AG08396 (cell line): ENCODE measurements around the gene NOX4.
"Not testable (repeated sequence)": the region's sequence is repeated elsewhere in the genome, so short reads cannot be mapped to it uniquely, and the experiment has no call there.

Experiments
- DNase-seq: peaks from one replicate; pipeline ENCODE4 v3.0.0; 2012; ENCODE audit warnings: low spot score, mixed read lengths

Gene NOX4

DNA sequence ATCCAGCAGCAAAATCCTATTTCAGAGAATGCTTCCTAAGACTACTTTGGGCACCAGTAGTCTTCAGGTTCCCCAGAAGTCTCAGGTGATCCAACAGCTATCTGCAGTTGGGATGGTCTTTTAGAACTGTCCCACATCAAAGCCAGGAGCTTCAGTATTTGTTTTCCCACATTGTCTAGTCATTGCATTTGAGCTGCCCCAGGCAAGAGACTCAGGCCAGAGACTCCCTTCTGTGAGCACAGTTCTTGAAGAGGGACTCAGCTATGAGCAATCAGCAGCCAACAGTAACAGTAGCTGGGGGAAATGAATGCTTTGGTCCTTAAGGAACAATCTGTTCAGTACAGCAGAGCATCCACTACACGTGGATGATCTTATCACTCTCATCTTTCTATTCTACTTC is 188.1 kb downstream of the NOX4 start:
- not testable (repeated sequence) for DNase-seq

DNA sequence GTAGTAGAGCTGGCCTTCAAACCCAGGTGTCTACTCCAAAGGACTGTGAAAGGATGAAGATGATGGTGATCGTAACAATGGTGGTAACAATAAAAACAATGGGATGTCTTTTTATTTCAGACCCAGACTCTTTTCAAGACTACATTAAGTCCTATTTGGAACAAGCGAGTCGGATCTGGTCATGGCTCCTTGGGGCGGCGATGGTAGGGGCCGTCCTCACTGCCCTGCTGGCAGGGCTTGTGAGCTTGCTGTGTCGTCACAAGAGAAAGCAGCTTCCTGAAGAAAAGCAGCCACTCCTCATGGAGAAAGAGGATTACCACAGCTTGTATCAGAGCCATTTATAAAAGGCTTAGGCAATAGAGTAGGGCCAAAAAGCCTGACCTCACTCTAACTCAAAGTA is 196.2 kb downstream of the NOX4 start:
- DNase-seq: not testable (repeated sequence)

DNA sequence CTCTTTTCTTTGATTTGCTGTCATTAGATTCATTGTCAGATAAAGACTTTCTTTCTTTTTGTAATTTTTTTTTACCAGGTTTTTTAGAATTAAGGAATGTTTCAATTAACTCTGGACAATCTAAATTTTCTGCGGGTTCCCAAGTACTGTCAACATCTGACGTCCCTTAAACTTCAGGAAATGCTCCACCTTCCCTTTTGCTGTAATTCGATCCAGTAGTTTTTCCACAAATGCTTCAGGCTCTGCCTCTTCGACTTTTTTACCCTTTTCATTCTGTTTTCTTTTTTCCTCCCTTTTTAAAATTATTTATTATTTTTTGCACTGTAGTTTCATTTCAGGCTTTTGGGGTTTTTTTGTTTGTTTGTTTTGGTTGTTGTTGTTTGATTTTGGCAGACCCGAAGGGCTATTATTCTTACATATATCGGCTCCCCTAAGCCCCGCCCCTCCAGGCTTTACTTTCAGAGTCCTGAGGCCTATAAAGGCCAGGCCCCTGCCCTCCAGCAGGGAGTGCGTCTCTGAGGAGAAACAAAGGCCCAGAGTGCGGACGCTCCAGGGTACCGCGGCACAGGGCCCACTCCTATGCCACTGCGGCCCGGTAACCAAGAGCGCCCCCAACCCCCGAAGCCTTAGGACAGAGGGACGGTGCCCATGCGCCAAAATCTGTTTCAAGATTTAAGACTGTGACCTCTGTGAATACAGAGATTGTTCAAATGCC is 197.1 kb downstream of the NOX4 start:
- DNase-seq: peak; percentile 3

DNA sequence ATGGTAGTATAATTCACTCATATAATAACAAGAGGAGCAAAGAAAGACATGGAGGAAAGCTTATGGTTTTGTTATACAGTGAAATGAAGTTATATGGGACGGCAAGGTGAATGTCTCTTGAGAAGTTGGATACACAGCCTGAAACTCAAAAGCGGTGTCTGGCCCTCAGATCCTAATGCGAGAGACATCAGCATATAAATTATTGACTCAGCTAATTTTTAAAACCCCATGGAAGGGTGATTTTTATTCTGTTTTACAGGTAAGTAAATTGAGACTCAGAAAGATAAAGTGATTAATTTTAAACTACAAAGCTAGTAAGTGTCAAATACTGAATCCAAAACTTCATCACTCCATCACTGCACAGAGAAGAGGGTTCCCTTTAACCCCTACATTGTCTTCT is 203.2 kb downstream of the NOX4 start:
- not testable (repeated sequence) for DNase-seq

DNA sequence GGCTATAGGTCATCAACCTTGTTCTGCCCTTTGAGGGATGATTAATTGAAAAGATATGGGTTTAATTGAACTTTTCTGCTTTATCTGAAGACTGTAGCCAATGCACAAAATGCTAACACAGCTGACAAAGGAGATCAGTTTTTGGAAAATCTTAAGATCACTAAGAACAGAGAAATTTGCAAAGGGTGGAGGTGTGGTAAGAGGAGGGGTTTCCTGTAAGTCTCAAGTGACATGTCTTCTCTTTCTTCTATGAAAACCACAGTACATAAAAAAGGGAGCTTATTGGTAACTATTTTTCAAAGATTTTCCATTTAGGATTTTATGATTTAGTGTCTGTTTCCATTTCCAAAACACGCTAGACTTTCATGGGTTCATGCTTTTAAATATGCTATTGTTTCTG is 204.6 kb downstream of the NOX4 start:
- DNase-seq: not testable (repeated sequence)

DNA sequence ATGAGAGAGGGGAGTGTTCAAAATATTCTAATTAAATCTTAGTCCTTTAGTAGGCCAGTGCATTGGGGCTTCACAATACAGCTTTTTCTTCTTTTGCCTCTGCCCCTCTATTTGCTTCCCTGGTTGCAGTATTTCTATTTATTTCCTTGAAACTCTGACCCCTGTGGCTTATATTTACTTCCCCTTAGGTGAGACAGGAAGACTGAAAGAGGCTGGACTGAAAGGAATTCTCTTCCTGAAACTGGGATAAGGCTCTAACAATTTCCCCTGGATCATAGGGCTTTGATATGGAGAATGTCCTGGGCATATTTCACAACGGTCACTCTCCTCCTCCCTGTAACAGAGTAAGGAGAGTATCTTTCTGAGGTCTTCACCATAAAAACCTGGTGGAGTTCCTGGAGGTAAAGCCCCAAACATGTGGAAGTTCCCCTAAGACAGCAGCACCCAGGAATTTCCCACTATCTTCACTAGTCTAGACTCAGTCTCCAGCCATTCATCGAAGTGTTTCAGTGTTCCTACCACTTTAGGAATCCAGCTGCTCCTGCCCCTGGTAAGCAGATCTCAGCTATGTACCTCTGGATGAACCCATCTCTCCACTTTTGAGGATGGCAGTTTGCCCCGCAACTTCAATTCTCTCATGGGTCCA is 210.0 kb downstream of the NOX4 start:
- not testable (repeated sequence) for DNase-seq

DNA sequence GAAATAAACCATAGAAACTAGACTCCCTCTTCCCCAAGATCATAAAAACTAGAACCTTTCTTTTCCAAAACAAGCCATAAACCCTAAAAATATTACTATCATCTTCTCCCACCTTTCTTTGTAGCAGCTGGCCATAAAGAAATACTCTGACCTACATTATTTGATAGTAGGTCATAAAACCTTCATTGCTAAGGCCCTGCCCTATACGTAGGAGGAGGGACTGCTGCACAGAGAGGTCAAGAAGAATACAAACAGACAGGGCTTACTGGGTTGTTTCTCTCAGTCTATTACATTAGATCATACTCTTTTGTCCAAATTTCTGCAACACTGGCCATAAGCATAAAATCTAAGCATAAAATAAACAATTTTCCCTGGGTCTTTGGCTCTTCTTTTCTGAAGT is 212.0 kb downstream of the NOX4 start:
- DNase-seq: no peak

DNA sequence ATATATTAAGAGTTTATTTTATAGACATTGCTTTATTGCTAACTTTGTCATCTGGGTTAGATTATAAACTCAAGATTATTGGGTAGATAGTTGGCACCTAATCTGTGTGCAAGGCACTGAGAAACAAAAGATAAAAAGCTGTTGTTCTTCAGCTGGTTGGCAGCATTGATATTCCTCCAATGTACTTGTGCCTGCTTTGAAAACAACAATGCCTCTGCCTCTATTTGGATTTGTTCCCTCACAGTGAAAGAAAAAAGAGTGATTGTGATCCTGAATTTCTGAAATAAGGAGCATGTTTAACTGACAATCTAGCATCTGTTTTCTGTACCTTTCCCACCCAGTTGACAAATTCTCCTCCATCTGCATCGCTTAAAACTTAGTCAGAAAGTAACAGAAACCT is 215.2 kb downstream of the NOX4 start:
- no peak for DNase-seq
